NCI-H774 (cell line): ENCODE results near the gene CADM1.

ENCODE experiments used
- DNase-seq: peaks from one replicate; lab custom pipeline; 2025; lab: John Stamatoyannopoulos, UW

Gene CADM1

GRCh38 chr11:115316696-115317095 lies 187.5 kb downstream of the CADM1 start:
- DNase-seq = no peak

- no peak for DNase-seq
Observed at GRCh38 chr11:115314330-115314920, 189.8 kb downstream of the CADM1 start.

- no peak for DNase-seq
Observed at GRCh38 chr11:115313224-115313838, 190.9 kb downstream of the CADM1 start.

DNA sequence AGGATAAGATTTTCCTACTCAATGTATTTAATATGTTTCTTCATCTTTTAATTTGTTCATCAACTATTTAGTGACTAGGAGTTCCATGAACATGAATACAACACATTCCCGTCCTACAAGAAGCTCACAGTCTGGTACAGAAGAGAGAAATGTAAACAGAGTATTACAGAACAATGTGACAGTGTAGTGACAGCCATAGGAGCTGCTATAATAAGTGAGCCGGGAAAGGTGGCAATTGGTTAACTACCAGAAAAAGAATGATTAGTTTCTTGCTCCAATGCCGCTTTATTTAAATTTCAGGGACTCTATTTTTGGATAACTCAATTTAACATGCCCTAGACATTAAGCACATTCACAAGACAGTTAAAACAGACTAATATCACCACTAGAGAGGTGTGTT lies 192.3 kb downstream of the CADM1 start:
- DNase-seq = no peak

DNA sequence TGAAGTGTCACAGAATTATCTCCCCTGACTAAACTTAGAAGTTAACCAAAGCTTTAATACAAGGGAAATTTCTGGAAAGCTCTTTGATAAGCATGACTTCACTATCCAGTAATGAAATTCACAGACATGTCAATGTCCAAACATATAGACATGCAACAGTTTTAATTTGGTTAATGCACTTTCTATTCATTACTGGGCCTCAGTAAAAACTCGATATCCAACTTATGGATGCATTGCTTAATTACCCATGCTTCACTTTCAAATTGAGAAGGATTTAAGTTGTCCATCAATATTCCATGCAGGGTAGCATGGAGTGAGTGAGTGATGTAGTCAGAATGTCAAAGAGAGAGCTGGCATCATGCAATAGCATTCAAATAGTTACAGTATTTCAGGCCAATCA lies 197.5 kb downstream of the CADM1 start:
- no peak for DNase-seq

DNA sequence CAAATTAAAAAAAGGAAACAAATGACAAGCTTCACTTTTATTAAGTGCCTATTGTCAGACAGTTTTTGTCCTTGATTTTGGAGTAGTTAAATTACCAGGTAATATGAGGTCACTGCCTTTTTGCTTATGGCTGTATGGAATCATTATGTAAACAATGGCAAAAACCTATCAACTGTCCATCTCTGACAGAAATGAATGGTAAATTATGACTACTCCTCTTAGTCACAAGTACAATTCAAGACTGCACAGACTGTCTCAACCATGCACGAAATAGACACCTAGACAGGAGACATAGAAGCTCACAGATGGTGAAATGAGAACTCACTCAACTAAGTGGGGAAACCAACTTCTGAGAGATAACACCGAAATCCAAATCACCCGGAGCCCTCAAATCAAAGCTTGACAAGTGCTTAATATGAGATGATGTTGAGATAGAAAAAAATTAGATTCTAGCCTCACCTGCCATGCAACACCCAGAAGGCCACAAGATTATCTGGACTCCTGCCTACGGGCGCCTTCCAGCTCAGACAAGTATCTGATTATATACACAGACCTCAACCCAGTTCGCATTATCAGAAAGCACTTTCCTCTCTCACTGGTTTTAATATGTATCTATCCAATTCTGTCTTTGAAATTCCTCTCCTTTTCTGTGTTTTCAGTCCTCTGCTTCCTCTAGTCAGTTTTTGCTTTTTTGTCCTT lies 199.3 kb downstream of the CADM1 start:
- no peak for DNase-seq

GRCh38 chr11:115303929-115304531 lies 200.2 kb downstream of the CADM1 start:
- no peak for DNase-seq

- no peak for DNase-seq
Observed at GRCh38 chr11:115302946-115303703, 201.1 kb downstream of the CADM1 start.

DNA sequence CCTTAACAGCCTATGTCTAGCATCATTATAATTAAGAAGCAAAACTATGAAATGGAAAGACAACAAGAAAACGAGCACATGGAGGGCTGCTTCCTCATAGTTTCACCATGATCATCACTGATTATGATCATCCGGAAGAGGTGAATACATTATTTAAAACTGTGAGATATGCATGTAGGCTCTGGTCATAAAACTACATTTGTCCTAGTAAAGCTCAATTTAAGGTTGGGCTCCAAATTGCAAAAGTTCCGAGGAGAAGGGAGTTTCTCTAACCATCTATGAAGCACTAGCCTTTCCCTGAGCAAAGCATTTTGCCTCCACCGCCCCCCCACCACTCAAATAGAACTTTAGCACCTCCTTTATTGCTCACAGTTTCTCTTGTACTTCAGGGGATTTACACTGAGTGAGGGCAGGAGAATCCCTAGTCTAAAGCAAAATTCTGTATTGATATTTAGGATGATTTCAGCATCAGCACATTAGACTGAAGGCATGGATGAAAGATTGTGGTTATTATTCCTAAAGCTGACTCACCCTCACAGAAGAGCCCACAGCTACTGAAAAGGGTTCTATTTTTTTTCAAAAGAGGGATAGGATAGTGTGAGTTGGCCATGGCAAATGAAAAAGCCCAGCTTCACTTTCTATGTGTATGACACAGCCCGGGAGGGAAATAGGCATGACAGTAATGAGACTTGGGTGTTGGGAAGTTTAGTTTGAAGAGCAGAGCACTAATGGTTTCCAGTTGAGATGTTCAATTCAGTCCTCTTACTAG lies 203.4 kb downstream of the CADM1 start:
- DNase-seq = no peak

DNA sequence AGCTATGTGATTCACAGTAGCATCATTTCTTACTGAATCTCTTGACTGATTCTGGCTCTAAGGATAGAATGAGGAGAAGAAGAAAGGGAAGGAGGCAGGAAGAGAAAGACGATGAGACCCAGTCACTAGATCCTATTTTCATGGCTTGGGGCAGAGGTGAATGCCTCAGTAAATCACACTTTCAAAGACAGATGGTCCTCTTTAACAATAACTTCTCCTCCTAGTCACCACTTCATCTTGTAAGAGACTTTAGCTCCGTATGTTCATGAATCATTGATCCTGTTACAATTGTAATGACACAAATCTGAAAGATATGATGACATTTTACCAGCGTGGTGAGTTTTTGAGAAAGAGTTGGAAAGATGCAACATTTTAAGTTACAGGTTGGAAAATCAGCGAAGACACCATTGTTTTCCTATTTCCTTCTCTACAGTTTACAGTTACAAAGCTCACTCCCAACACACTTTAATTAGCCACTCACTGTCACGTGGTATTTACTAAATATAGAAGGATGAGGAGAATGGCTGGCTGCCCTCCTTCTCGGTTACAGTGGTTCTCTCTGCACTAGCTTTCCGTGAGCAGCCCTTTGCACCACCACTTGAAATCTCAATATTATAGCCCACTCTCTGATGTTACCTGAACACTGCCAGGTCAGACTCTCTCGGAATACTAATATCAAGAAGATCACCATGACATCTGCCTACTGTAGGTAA lies 205.8 kb downstream of the CADM1 start:
- DNase-seq = no peak

DNA sequence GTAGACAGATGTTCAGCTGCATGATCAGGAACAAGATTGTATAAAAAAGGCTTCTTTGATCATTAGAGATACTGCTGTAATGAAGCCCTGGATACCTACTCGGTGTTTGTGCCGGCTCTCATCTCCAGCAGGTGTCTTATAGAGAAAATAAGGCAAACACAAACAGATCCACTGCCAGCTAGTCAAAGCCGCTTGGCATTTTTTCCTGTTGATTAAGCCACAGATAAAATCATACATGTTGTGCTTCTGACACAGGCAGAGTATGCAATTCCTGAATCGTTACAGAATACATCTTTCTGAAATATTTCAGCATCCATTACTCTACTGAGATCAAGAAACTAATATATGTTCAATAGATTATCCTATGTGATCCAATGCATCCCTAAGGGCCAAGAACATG lies 206.9 kb downstream of the CADM1 start:
- no peak for DNase-seq

GRCh38 chr11:115291325-115291724 lies 212.9 kb downstream of the CADM1 start:
- DNase-seq = no peak

- DNase-seq = no peak
Observed at GRCh38 chr11:115290893-115291292, 213.3 kb downstream of the CADM1 start.

DNA sequence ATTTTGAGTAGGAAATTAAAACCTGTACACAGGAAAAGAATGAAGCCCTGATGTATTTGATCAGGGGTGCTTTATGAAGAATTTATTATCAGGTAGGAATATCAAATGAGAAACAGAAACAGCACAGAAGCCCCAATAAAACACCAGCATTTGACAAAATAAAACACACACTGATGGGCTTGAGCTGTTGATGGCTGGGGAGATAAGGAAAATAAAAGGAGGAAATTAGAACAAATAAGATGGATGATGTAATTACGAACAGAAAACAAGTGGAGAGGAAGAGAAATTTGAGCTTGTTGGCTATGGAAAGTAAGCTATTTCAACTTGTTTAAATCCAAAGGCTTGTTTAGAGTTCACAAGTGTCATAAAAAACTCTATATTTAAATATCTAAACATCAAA lies 213.7 kb downstream of the CADM1 start:
- no peak for DNase-seq

GRCh38 chr11:115287266-115287665 lies 216.9 kb downstream of the CADM1 start:
- DNase-seq = no peak

DNA sequence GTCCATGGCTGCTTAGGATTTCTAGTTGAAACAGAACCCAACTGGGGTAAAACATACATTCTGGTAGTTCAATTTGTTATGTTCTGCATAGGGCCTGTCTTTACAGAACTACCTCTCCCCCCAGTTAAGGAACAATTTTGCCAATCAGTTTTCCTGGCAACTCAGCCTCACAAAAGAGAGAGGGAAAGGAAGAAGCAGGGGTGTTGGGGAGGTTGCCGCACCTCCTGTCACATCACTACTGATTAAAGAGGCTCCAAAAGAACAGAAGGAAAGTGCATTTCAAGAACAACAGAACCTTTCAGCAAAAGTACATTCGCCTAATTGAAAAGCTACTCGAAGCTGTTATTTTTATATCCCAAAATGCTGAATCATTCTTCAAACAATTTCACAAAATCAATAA lies 217.6 kb downstream of the CADM1 start:
- no peak for DNase-seq

DNA sequence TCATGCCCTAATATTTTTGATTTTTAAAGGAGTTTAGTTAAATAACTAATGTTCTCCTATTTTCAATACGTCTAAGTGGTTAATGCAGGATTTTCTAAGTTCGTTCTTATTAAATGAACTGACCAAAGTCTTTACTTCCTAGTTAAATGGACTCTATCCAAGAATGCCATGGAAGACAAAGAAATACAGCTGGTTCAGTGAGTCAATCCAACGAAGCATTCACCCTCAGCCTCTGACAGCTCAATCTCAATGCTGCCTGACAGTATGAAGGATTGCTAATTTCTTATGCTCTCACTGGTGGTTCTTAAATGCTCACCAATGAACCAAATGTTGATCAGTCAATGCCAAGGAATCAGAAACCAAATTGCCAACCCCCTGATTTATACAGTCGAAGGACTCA lies 219.4 kb downstream of the CADM1 start:
- no peak for DNase-seq

DNA sequence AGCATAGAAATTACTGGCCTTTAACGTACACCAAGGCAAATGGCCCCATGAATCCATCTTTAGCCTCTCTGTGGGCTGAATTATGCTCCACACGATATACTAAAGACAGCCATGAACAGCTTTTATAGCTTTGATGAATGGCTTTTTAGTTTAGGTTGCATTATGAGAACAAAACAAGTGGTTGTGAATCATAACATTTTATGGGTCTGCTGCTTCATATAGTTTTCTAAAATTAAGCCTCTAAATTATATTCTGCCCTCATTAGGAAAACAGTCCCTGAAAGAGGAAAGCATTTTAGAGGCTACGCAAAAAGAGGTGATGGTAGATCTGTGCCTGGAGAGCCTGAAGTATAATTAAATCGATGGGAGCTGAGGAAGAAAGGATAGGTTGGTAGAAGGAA lies 221.3 kb downstream of the CADM1 start:
- DNase-seq = no peak

GRCh38 chr11:115280775-115281174 lies 223.4 kb downstream of the CADM1 start:
- DNase-seq = no peak

DNA sequence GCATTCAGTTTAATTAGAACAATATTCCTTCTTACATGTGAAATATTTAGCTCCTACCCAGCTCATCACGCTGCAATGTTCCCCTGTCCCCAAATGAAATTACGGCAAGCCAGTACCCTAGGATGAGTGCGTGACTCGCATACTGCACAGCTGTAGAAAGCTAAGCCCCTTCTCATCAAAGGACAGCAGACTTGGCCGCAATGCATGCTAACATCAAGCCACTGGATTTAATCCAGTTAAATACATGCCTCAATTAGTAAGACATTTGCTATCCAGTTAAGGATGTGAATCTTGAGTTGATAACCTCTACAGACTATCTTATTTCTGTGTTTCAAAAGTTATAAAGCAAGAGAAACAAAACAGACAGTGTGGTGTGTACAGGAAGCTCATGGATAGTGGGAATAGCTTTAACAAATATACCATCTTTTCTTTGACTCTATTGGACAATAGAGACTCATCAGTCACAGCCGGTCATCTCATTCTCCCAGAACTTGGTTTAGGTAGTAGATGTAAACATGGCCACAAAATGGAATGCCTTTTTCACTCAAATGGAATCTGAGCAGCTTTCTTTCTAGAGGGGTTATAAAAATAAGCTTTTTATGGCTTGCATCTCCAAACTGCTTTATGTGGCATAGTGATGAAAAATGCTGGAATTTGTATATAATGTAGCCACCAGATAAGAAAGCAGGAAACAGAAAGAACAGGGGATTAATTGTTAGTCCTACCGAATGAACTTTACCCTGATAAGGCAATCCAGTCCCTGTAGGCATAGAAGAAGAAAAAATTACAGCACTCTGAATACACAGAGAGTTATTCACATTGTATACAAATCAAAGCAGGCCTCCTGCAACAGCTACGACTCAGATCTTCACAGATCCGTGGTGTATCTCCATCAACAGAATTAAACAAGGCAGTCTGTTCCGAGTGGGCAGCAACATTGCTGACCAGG lies 224.1 kb downstream of the CADM1 start:
- DNase-seq = no peak
